ENCODE results near the gene CACHD1. TPM values are rescaled to one million over a fixed set of nuclear protein-coding genes. Genes with fewer than 3 reads are reported as not detected.
A peak's percentile ranks its signal among the peaks of the same experiment; 100 is the strongest.

CACHD1 gene
- total RNA-seq, 3 donors from 2014 or later (not counting 1 experiment from before 2014, with no cell fraction given): not detected

DNA sequence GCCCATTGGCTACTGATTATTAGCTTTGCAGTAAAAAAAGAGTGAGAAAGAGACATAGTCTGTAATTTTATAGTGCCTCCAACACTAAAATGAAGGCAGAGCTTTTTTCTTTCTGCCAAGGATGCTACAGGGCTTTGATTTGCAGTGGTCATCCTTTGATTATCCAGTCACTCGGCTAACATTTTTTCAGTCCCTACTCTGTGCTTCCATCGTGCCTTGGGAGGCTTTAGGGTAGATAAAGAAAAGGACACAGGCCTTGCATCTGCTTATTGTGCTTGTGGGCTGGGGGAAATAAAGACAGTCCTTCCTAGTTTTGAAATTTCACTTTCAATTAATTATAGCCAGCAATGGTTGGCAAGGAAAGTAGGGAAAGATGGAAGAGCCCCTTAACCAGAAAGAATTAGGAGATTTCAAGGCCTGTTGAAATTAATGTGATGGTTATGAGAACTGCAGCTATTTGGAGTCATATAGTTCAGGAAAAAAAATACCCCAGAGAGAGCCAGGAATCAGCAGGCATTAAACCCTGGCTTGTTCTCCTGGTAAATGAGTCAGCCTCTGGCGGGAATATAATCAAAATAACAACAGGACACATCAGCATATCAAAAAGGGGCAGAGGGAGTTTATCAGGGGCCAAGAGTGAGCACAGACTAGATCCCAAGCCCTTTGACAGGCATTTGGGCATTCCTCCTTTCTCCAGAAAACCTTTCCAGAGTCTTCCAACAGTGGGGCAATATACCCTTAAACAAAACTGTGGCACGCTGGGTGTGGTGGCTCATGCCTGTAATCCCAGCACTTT lies 27.4 kb downstream of the CACHD1 start:
- WGBS (ENCODE audit: insufficient coverage): 89% methylated on average over 4 of the region's 4 CpGs
- H3K27ac Mint-ChIP-seq: no peak overlapping the region
- no peaks in the 10 kb centered on the region for H3K36me3 ChIP-seq (ENCODE audit: control insufficient read depth, insufficient read depth, low read length)
- no peaks in the 10 kb centered on the region for H3K9me3 ChIP-seq (ENCODE audit: control insufficient read depth, insufficient read depth, low read length)
- no peak for DNase-seq
- ATAC-seq: no peak
- intact Hi-C loops (cut with micrococcal nuclease): no loop called here
- H3K4me1 Mint-ChIP-seq: no peaks in the 10 kb centered on the region
- TF ChIP-seq, protein P1, sequence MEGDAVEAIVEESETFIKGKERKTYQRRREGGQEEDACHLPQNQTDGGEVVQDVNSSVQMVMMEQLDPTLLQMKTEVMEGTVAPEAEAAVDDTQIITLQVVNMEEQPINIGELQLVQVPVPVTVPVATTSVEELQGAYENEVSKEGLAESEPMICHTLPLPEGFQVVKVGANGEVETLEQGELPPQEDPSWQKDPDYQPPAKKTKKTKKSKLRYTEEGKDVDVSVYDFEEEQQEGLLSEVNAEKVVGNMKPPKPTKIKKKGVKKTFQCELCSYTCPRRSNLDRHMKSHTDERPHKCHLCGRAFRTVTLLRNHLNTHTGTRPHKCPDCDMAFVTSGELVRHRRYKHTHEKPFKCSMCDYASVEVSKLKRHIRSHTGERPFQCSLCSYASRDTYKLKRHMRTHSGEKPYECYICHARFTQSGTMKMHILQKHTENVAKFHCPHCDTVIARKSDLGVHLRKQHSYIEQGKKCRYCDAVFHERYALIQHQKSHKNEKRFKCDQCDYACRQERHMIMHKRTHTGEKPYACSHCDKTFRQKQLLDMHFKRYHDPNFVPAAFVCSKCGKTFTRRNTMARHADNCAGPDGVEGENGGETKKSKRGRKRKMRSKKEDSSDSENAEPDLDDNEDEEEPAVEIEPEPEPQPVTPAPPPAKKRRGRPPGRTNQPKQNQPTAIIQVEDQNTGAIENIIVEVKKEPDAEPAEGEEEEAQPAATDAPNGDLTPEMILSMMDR (IDR thresholded peaks at IDR 0.05): no peak
- no peak overlapping the region for H3K27ac ChIP-seq (ENCODE audit: low read length)
- H3K27me3 ChIP-seq (ENCODE audit: control insufficient read depth, insufficient read depth, low read length): peaks cover 2% of the 10 kb centered on the region
- no peak overlapping the region for H3K4me3 ChIP-seq (ENCODE audit: low read length)
- peaks cover 15 to 27% of the 10 kb centered on the region in 2 donors for H3K27me3 Mint-ChIP-seq (ENCODE audit: low read depth in 2 of 2)
- no peak overlapping the region for H3K4me3 Mint-ChIP-seq
- H3K9me3 Mint-ChIP-seq: no peaks in the 10 kb centered on the region
- no peaks in the 10 kb centered on the region for H3K4me1 ChIP-seq (ENCODE audit: control insufficient read depth, insufficient read depth, low read length)
- H3K36me3 Mint-ChIP-seq: no peaks in the 10 kb centered on the region

DNA sequence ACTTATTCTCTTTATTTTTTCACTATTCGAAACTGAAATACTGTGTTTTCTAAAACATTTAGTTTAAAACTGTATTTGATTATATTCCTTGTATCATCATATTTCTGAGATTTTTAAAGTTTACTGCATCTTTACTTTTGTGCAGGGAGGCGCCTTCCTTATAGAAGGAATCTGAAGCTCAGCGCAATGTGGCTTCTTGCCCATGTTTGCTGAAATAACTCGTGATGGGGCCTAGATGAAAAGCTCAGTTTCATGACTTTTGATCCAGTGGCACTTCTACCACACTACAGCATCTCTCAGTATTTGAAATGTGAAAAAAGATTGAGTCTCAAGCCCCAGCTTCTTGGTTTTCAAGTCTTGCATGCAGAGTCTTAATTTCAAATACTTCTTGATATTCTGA lies 28.4 kb downstream of the CACHD1 start:
- intact Hi-C loops (cut with micrococcal nuclease): no loop called here
- Histone ChIP-seq H3K27ac (ENCODE audit: low read length) (no peak overlapping the region), H3K36me3 (ENCODE audit: control insufficient read depth, insufficient read depth, low read length) (no peaks in the 10 kb centered on the region), H3K4me1 (ENCODE audit: control insufficient read depth, insufficient read depth, low read length) (no peaks in the 10 kb centered on the region), H3K4me3 (ENCODE audit: low read length) (no peak overlapping the region), H3K27me3 (ENCODE audit: control insufficient read depth, insufficient read depth, low read length) (no peaks in the 10 kb centered on the region), H3K9me3 (ENCODE audit: control insufficient read depth, insufficient read depth, low read length) (no peaks in the 10 kb centered on the region)
- no peak for DNase-seq
- no peak overlapping the region for H3K4me3 Mint-ChIP-seq
- H3K27me3 Mint-ChIP-seq (ENCODE audit: low read depth in 2 of 2): peaks cover 18 to 37% of the 10 kb centered on the region in 2 donors
- ATAC-seq: no peak
- WGBS (ENCODE audit: insufficient coverage): 88% methylated on average over 3 of the region's 4 CpGs
- no peaks in the 10 kb centered on the region for H3K36me3 Mint-ChIP-seq
- TF ChIP-seq, protein P1 (IDR thresholded peaks at IDR 0.05): no peak
- H3K4me1 Mint-ChIP-seq: no peaks in the 10 kb centered on the region
- no peak overlapping the region for H3K27ac Mint-ChIP-seq
- H3K9me3 Mint-ChIP-seq: no peaks in the 10 kb centered on the region

DNA sequence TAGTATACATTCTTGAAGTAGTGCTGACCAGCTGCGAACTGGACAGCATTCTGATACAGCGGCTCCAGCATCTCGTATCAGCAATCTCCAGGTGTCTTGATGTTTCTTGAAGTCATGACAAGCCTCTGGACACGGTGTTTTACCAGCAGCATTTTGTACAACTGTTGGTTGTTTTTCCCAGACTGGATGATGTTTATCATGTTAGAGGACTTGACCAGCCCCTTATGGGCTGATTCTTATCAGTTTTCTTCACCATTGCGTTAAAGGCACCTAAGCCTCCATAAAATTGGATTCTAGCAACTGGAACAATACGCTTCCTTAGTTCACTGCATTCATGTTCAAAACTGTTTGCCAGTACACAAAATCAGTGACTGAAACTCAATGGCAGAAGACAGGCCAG lies 29.1 kb downstream of the CACHD1 start:
- no peaks in the 10 kb centered on the region for H3K27me3 ChIP-seq (ENCODE audit: control insufficient read depth, insufficient read depth, low read length)
- no peaks in the 10 kb centered on the region for H3K36me3 ChIP-seq (ENCODE audit: control insufficient read depth, insufficient read depth, low read length)
- no peaks in the 10 kb centered on the region for H3K4me1 ChIP-seq (ENCODE audit: control insufficient read depth, insufficient read depth, low read length)
- TF ChIP-seq, protein P1 (IDR thresholded peaks at IDR 0.05): no peak
- no peak overlapping the region for H3K4me3 ChIP-seq (ENCODE audit: low read length)
- H3K9me3 ChIP-seq (ENCODE audit: control insufficient read depth, insufficient read depth, low read length): no peaks in the 10 kb centered on the region
- 89% methylated on average over 6 of the region's 6 CpGs for WGBS (ENCODE audit: insufficient coverage)
- DNase-seq (no peak), ATAC-seq (no peak)
- H3K4me1 Mint-ChIP-seq: no peaks in the 10 kb centered on the region
- no peaks in the 10 kb centered on the region for H3K9me3 Mint-ChIP-seq
- intact Hi-C loops (cut with micrococcal nuclease): no loop called here
- no peak overlapping the region for H3K27ac Mint-ChIP-seq
- peaks cover 18 to 44% of the 10 kb centered on the region in 2 donors for H3K27me3 Mint-ChIP-seq (ENCODE audit: low read depth in 2 of 2)
- H3K36me3 Mint-ChIP-seq: no peaks in the 10 kb centered on the region
- no peak overlapping the region for H3K27ac ChIP-seq (ENCODE audit: low read length)
- H3K4me3 Mint-ChIP-seq: no peak overlapping the region

DNA sequence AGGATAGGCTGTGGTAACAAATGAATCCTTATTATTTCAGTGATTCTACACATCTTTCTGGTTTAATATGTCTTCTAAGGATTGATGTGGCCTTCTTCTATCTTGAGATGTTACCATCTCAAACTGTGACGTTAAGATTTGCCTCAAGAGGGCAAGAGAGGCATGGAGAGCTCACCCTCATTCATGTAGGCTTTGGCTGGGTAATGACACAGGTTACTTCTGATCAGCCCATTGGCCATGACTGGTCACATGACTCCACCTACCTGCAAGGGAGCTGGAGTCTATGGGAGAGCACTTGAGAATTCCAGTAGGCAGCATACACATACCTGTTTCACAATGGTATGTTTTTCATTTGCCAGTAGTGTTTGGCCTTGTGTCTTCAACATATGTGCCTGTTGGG lies 30.0 kb downstream of the CACHD1 start:
- H3K36me3 Mint-ChIP-seq: no peaks in the 10 kb centered on the region
- peaks cover 18 to 45% of the 10 kb centered on the region in 2 donors for H3K27me3 Mint-ChIP-seq (ENCODE audit: low read depth in 2 of 2)
- no peaks in the 10 kb centered on the region for H3K36me3 ChIP-seq (ENCODE audit: control insufficient read depth, insufficient read depth, low read length)
- intact Hi-C loops (cut with micrococcal nuclease): no loop called here
- peak in 1 of 2 donors; percentile 37 for DNase-seq
- no peak overlapping the region for H3K4me3 Mint-ChIP-seq
- H3K27ac ChIP-seq (ENCODE audit: low read length): no peak overlapping the region
- H3K27me3 ChIP-seq (ENCODE audit: control insufficient read depth, insufficient read depth, low read length): peaks cover 4% of the 10 kb centered on the region
- peaks cover under 1% of the 10 kb centered on the region for H3K4me1 ChIP-seq (ENCODE audit: control insufficient read depth, insufficient read depth, low read length)
- 64% methylated on average over 1 of the region's 1 CpG for WGBS (ENCODE audit: insufficient coverage)
- TF ChIP-seq, protein P1 (IDR thresholded peaks at IDR 0.05): no peak
- H3K4me1 Mint-ChIP-seq: no peaks in the 10 kb centered on the region
- no peaks in the 10 kb centered on the region for H3K9me3 ChIP-seq (ENCODE audit: control insufficient read depth, insufficient read depth, low read length)
- ATAC-seq: no peak
- no peak overlapping the region for H3K27ac Mint-ChIP-seq
- no peak overlapping the region for H3K4me3 ChIP-seq (ENCODE audit: low read length)
- no peaks in the 10 kb centered on the region for H3K9me3 Mint-ChIP-seq

All from natural killer cell (primary cell).